GM12878 (cell line): ENCODE data around the gene TNK1. TPM values are rescaled to one million over a fixed set of nuclear protein-coding genes. Genes with fewer than 3 reads are reported as not detected.

Experiments used
- ATAC-seq: fragments of 200-7000 bp; cut with Tn5 transposase; 3 replicates; pipeline ENCODE4 v1.9.1; 2020; ENCODE audit warnings: mild to moderate bottlenecking, moderate library complexity
- BruUV-seq: library from RNA; stranded (reverse); fragments of 400-500 nt; replicated peaks from 2 replicates; lab custom pipeline; 2021; lab: Mats Ljungman, UMichigan
- CTCF ChIA-PET: fragments of 300-600 bp; sonication (Branson Sonifier 250); formaldehyde crosslinking; extraction: SDS; loops from one replicate; lab custom pipeline; 2021; ENCODE audit warnings: inconsistent platforms; lab: Yijun Ruan, JAX
- POLR2A ChIA-PET: fragments of 350-600 bp; formaldehyde crosslinking; extraction: SDS; loops from one replicate; lab custom pipeline; 2021; ENCODE audit warnings: inconsistent platforms; lab: Charles Lee
- RAD21 ChIA-PET: fragments of 300-600 bp; sonication (Branson Sonifier 250); formaldehyde crosslinking; loops from one replicate; lab custom pipeline; 2023; ENCODE audit warnings: antibody characterized with exemption; ENCODE audit not compliant: unreplicated experiment; lab: Charles Lee
- SMC1A ChIA-PET: fragments of 300-600 bp; sonication (Branson Sonifier 250); formaldehyde crosslinking; loops from one replicate; lab custom pipeline; 2023; ENCODE audit not compliant: unreplicated experiment, uncharacterized antibody; lab: Charles Lee
- DNase-seq: peaks from one replicate; pipeline ENCODE4 v3.0.0-alpha.2; 2011; ENCODE audit warnings: low read depth, low spot score
- FAIRE-seq: peaks from 3 replicates; lab custom pipeline; 2011; peaks lifted over from hg19 to GRCh38; lab: Jason Lieb, UNC
- H2AFZ ChIP-seq: 2 replicates; pipeline ENCODE4 v1.6.0; 2011; ENCODE audit warnings: low read depth, low read length, control low read depth; ENCODE audit not compliant: control insufficient read depth
- H3K27ac ChIP-seq: 2 replicates; pipeline ENCODE4 v1.5.1; 2011; ENCODE audit warnings: control low read depth; ENCODE audit not compliant: control insufficient read depth, insufficient read depth
- H3K27me3 ChIP-seq, 2 experiments: replicated peaks in 1 of 2; 2 replicates each; pipeline versions ENCODE4 v1.6.0 to v1.6.1; 2011; ENCODE audit warnings: low read length in 1 of 2; ENCODE audit not compliant: control insufficient read depth in 2 of 2, insufficient read depth in 2 of 2
- H3K36me3 ChIP-seq, 2 experiments: 2 replicates each; pipeline ENCODE4 v1.5.1; 2011; ENCODE audit warnings: low read length in 1 of 2; ENCODE audit not compliant: control insufficient read depth in 2 of 2, insufficient read depth in 2 of 2
- H3K4me1 ChIP-seq: 2 replicates; pipeline ENCODE4 v1.6.1; 2011; ENCODE audit warnings: mild to moderate bottlenecking, low read length, moderate library complexity, mixed read lengths; ENCODE audit not compliant: control insufficient read depth, insufficient read depth
- H3K4me2 ChIP-seq: 2 replicates; pipeline ENCODE4 v1.6.0; 2011; ENCODE audit warnings: control low read depth; ENCODE audit not compliant: control insufficient read depth, insufficient read depth
- H3K4me3 ChIP-seq: fragments of 200-600 bp; sonication (generic); 2 replicates; pipeline ENCODE4 v1.5.1; 2016
- H3K79me2 ChIP-seq: 2 replicates; pipeline ENCODE4 v1.6.0; 2011; ENCODE audit warnings: low read length; ENCODE audit not compliant: control insufficient read depth, insufficient read depth
- H3K9ac ChIP-seq: 2 replicates; pipeline ENCODE4 v1.8.0; 2011; ENCODE audit warnings: low read length, control low read depth, mixed read lengths; ENCODE audit not compliant: control insufficient read depth, insufficient read depth
- H3K9me3 ChIP-seq: replicated peaks from 3 replicates; pipeline ENCODE4 v1.5.1; 2011; ENCODE audit warnings: mild to moderate bottlenecking, low read length; ENCODE audit not compliant: control insufficient read depth, insufficient read depth
- H4K20me1 ChIP-seq: 2 replicates; pipeline ENCODE4 v1.6.0; 2011; ENCODE audit not compliant: control insufficient read depth, insufficient read depth
- BHLHE40 ChIP-seq, 2 experiments: fragments of 450-650 bp in 1 of 2; IDR thresholded peaks; 2 replicates each; pipeline ENCODE4 v1.6.1; 2011 to 2017; ENCODE audit warnings: low read depth in 2 of 2, borderline replicate concordance in 1 of 2, improper control_type of control experiment in 1 of 2, low read length in 1 of 2, mild to moderate bottlenecking in 1 of 2
- CEBPZ ChIP-seq: fragments of 150-350 bp; IDR thresholded peaks from 2 replicates; pipeline ENCODE4 v1.6.1; 2016; ENCODE audit warnings: low read depth, low read length
- ETV6 ChIP-seq, 2 experiments: fragments of 450-650 bp in 1 of 2; IDR thresholded peaks in 1 of 2; conservative IDR thresholded peaks in 1 of 2; 2 replicates each; pipeline ENCODE4 v1.6.1; 2014; ENCODE audit warnings: antibody characterized with exemption in 1 of 2, borderline replicate concordance in 1 of 2, low read depth in 1 of 2, mild to moderate bottlenecking in 1 of 2, moderate library complexity in 1 of 2
- FOXM1 ChIP-seq: IDR thresholded peaks from 2 replicates; pipeline ENCODE4 v1.6.1; 2012; ENCODE audit warnings: low read depth, mild to moderate bottlenecking, inconsistent platforms, low read length, moderate library complexity
- KAT2A ChIP-seq: conservative IDR thresholded peaks from 2 replicates; pipeline ENCODE4 v1.6.1; 2011; ENCODE audit warnings: low read depth, low read length; ENCODE audit not compliant: control insufficient read depth
- MXI1 ChIP-seq: fragments of 150-350 bp; IDR thresholded peaks from 2 replicates; pipeline ENCODE4 v1.6.1; 2011; ENCODE audit warnings: low read depth, mild to moderate bottlenecking, inconsistent platforms, low read length, improper control_type of control experiment
- NBN ChIP-seq: fragments of 450-650 bp; IDR thresholded peaks from 2 replicates; pipeline ENCODE4 v1.6.1; 2016
- RAD21 ChIP-seq: IDR thresholded peaks from 2 replicates; pipeline ENCODE4 v1.6.1; 2011; ENCODE audit warnings: mild to moderate bottlenecking, low read depth, low read length, moderate library complexity; ENCODE audit not compliant: insufficient read depth
- RBBP5 ChIP-seq: fragments of 200-600 bp; sonication (generic); conservative IDR thresholded peaks from 2 replicates; pipeline ENCODE4 v1.6.1; 2016
- SIN3A ChIP-seq: IDR thresholded peaks from 2 replicates; pipeline ENCODE4 v1.6.1; 2012; ENCODE audit warnings: low read depth, low read length, improper control_type of control experiment
- SIX5 ChIP-seq: IDR thresholded peaks from 2 replicates; pipeline ENCODE4 v1.6.1; 2011; ENCODE audit warnings: mild to moderate bottlenecking, low read depth, low read length, moderate library complexity; ENCODE audit not compliant: severe bottlenecking
- SREBF1 ChIP-seq: IDR thresholded peaks from 2 replicates; pipeline ENCODE4 v1.6.1; 2012; ENCODE audit warnings: mild to moderate bottlenecking, low read length
- STAT3 ChIP-seq: IDR thresholded peaks from 2 replicates; pipeline ENCODE4 v1.6.1; 2011; ENCODE audit warnings: low read depth, low read length, improper control_type of control experiment
- USF1 ChIP-seq: IDR thresholded peaks from 2 replicates; pipeline ENCODE4 v1.6.1; 2011; ENCODE audit warnings: borderline replicate concordance, low read depth, mild to moderate bottlenecking, moderate library complexity, mixed read lengths, low read length; ENCODE audit not compliant: insufficient read depth; ENCODE audit errors: extremely low read length
- ZBED1 ChIP-seq: IDR thresholded peaks from 2 replicates; pipeline ENCODE4 v1.6.1; 2016; ENCODE audit warnings: borderline replicate concordance
- WGBS: methylation state at CpG from one replicate; pipeline ENCODE4 v1.1.6; 2016; ENCODE audit warnings: low lambda C conversion rate; ENCODE audit not compliant: insufficient replicate concordance, insufficient coverage; ENCODE audit errors: missing lambda C conversion rate; 5-methylcytosine and 5-hydroxymethylcytosine counted together
- in situ Hi-C: fragments of 300-500 bp; cut with MboI; formaldehyde crosslinking; loops from 9 replicates; pipeline ENCODE4 v1.14.3; 2018; ENCODE audit warnings: mixed read lengths
- intact Hi-C: fragments of 100-400 bp; cut with micrococcal nuclease; formaldehyde crosslinking; loops from one replicate; pipeline ENCODE4 v1.14.2; 2022; ENCODE audit not compliant: unreplicated experiment
- polyA plus RNA-seq, 11 experiments: library from polyadenylated mRNA; depleted of rRNA in 4 of 11; unstranded in 6 of 11; stranded (reverse) in 5 of 11; fragments of >200 nt; fragmentation: Nextera tagmentation in 4 of 11; fragmentation: Illumina TruSeq in 1 of 11; extraction: Ambion mirVana in 4 of 11; extraction: Trizol in 1 of 11; gene quantifications; 1 replicate in 1 of 11; 2 replicates in 10 of 11; pipeline versions ENCODE4 v1.2.1 to v1.2.3, GENCODE V29; 2011 to 2016; ENCODE audit warnings: inconsistent platforms in 2 of 11, missing spikeins in 2 of 11, low read depth in 1 of 11
- total RNA-seq, 4 experiments: library from RNA; depleted of rRNA in 3 of 4; stranded (reverse); fragments of >200 nt in 3 of 4; fragmentation: Illumina TruSeq in 1 of 4; extraction: Trizol in 1 of 4; gene quantifications; 2 replicates each; pipeline versions ENCODE4 v1.2.1 to v1.2.3, GENCODE V29; 2013 to 2021
- TF ChIP-seq, protein P1 (sequence below): IDR thresholded peaks from 2 replicates; pipeline ENCODE4 v1.6.1; 2012; ENCODE audit warnings: low read depth, low read length, improper control_type of control experiment
- TF ChIP-seq, protein P2 (sequence below): fragments of 450-650 bp; IDR thresholded peaks from 2 replicates; pipeline ENCODE4 v1.6.1; 2017; ENCODE audit warnings: borderline replicate concordance

Gene TNK1
- total and polyA plus RNA-seq, 10 of the 15 experiments (the other 5 are each of a cell fraction or from before 2014, with no cell fraction given): 0.06 to 2.5 (median 0.70) TPM

GRCh38 chr17:7414837-7415236, 33.9 kb downstream of the TNK1 start:
- ChIA-PET CTCF (no interaction called here), POLR2A (no interaction called here), SMC1A (no interaction called here), RAD21 (no interaction called here)
- Histone ChIP-seq H3K36me3 (no peaks in the 10 kb centered on the region), H3K79me2 (no peaks in the 10 kb centered on the region), H3K27ac (no peak overlapping the region), H3K27me3 (no peaks in the 10 kb centered on the region; a peak in 2 of 4 replicates), H3K4me3 (no peak overlapping the region), H2AFZ (no peak overlapping the region), H3K4me2 (no peak overlapping the region), H3K9ac (no peak overlapping the region), H4K20me1 (no peaks in the 10 kb centered on the region), H3K4me1 (no peaks in the 10 kb centered on the region), H3K9me3 (no peaks in the 10 kb centered on the region)
- no TSS peak for BruUV-seq
- WGBS: 72% methylated on average over 14 of the region's 14 CpGs
- ATAC-seq: no peak
- DNase-seq: no peak
- FAIRE-seq: no peak
- intact Hi-C loops: no loop called here
- TF ChIP-seq ETV6 (conservative IDR thresholded peaks at IDR 0.05 in 1 of 2, IDR thresholded peaks at IDR 0.05 in 1 of 2; ENCODE audit: borderline replicate concordance in 1 of 2, low read depth in 1 of 2): no peak
- no peak for TF ChIP-seq KAT2A
- TF ChIP-seq STAT3: no peak
- no peak for TF ChIP-seq ZBED1
- TF ChIP-seq FOXM1: no peak
- TF ChIP-seq NBN: no peak
- no peak for TF ChIP-seq CEBPZ
- no peak for TF ChIP-seq SREBF1
- TF ChIP-seq, protein P1, sequence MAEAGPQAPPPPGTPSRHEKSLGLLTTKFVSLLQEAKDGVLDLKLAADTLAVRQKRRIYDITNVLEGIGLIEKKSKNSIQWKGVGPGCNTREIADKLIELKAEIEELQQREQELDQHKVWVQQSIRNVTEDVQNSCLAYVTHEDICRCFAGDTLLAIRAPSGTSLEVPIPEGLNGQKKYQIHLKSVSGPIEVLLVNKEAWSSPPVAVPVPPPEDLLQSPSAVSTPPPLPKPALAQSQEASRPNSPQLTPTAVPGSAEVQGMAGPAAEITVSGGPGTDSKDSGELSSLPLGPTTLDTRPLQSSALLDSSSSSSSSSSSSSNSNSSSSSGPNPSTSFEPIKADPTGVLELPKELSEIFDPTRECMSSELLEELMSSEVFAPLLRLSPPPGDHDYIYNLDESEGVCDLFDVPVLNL: no peak
- no peak for TF ChIP-seq SIN3A
- no peak for TF ChIP-seq BHLHE40 (IDR thresholded peaks at IDR 0.05; ENCODE audit: borderline replicate concordance in 1 of 2, low read depth in 2 of 2, low read length in 1 of 2)
- TF ChIP-seq, protein P2, sequence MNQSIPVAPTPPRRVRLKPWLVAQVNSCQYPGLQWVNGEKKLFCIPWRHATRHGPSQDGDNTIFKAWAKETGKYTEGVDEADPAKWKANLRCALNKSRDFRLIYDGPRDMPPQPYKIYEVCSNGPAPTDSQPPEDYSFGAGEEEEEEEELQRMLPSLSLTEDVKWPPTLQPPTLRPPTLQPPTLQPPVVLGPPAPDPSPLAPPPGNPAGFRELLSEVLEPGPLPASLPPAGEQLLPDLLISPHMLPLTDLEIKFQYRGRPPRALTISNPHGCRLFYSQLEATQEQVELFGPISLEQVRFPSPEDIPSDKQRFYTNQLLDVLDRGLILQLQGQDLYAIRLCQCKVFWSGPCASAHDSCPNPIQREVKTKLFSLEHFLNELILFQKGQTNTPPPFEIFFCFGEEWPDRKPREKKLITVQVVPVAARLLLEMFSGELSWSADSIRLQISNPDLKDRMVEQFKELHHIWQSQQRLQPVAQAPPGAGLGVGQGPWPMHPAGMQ: no peak
- TF ChIP-seq USF1: no peak
- TF ChIP-seq RBBP5: no peak
- no peak for TF ChIP-seq MXI1
- TF ChIP-seq SIX5: no peak
- no peak for TF ChIP-seq RAD21
- TF ChIP-seq, all 136 proteins: peak for 0
- in situ Hi-C loops: no loop called here
